Glutamatergic neuron (in vitro differentiated cells): Measurements from ENCODE around the gene SNX12. TPM values are rescaled to one million over a fixed set of nuclear protein-coding genes. Genes with fewer than 3 reads are reported as not detected.
A peak's percentile ranks its signal among the peaks of the same experiment; 100 is the strongest.

Experiments used
- DNase-seq: peaks from one replicate; pipeline ENCODE4 v3.0.0; 2022
- H3K27ac Mint-ChIP-seq: one replicate; pipeline ENCODE4 v1.8.0; 2020; ENCODE audit warnings: mild to moderate bottlenecking, mixed read lengths, inconsistent platforms; ENCODE audit not compliant: unreplicated experiment
- H3K27me3 Mint-ChIP-seq: one replicate; pipeline ENCODE4 v1.8.0; 2020; ENCODE audit warnings: mild to moderate bottlenecking, moderate library complexity, mixed read lengths, inconsistent platforms; ENCODE audit not compliant: unreplicated experiment
- H3K36me3 Mint-ChIP-seq: one replicate; pipeline ENCODE4 v1.8.0; 2020; ENCODE audit warnings: mild to moderate bottlenecking, mixed read lengths, inconsistent platforms; ENCODE audit not compliant: unreplicated experiment
- H3K4me1 Mint-ChIP-seq: one replicate; pipeline ENCODE4 v1.8.0; 2020; ENCODE audit warnings: mild to moderate bottlenecking, low read depth, mixed read lengths, inconsistent platforms; ENCODE audit not compliant: unreplicated experiment
- H3K4me3 Mint-ChIP-seq: one replicate; pipeline ENCODE4 v1.8.0; 2020; ENCODE audit warnings: mild to moderate bottlenecking, mixed read lengths, inconsistent platforms; ENCODE audit not compliant: unreplicated experiment
- H3K9me3 Mint-ChIP-seq: one replicate; pipeline ENCODE4 v1.8.0; 2020; ENCODE audit warnings: mild to moderate bottlenecking, moderate library complexity, mixed read lengths, inconsistent platforms; ENCODE audit not compliant: unreplicated experiment
- long read RNA-seq: library from polyadenylated mRNA; unstranded; transcript quantifications from one replicate; pipeline ENCODE4 v2.0.0, GENCODE V29; 2020; ENCODE audit not compliant: unreplicated experiment
- total RNA-seq: library from RNA; stranded (reverse); fragmentation: NEBNext Ultra II Directional; extraction: Animal tissue kit (Norgen Biotek cat#: 25700); gene quantifications from one replicate; pipeline ENCODE4 v1.2.1, GENCODE V29; 2021; ENCODE audit not compliant: unreplicated experiment
- TF ChIP-seq, protein P1 (sequence below): fragments of 200-600 bp; sonication (generic); IDR thresholded peaks from one replicate; pipeline ENCODE4 v1.5.0; 2021; ENCODE audit not compliant: partially characterized antibody, unreplicated experiment

SNX12 gene
- 86.5 TPM for total RNA-seq
- long read RNA-seq, partial matches to known transcripts = 0 of 2 reads
- long read RNA-seq, other reads (novel, unspliced or antisense) = 1 of 2 reads

DNA sequence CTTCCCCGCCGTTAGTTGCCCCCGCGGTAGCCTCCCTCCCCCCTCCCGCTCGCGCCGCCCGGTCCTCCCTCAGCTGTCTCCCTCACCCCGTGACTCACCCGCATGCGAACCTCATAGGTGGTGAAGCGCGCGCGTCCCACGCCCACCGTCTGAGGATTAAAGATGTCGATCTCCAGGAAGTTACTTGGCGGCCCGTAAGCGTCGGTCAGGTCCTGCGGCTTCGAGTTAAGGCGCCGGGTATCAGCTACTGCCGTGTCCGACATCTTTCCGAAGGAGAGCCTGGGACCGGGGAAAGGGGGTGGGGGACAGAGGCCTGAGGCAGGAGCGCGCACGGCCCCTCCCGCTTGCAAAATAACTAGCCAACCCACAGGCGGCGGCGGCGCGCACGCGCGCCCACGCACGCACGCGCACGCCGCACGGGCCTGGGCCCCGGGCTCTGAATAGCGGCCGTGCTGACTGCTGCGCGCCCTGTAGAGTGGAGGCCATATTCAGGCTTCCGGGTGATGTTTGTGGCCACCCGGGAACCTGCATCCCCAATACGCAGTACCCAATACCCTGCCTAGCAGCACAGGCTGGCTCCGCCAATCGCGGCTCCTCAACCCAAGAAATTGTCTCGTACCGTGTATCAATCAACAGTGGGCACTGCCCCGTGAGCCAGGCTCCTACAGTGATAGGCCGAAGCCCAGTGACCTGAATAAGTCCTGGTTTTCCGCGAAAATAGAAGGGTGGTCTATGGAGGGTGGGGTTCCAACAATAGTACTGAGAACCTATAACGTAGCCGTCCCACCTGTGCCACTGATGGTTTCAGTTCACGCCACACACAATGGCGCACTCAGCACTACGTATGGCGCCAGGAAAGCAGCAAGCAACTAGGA, at the start of gene SNX12:
TSS of gene SNX12 (minus strand) at position 291 of the 875 bp plus-strand sequence. CDS start at position 263, 28 bp downstream.
- DNase-seq = peak; percentile 82
- H3K4me1 Mint-ChIP-seq = peaks cover 6% of the 10 kb centered on the region
- TF ChIP-seq, protein P1, sequence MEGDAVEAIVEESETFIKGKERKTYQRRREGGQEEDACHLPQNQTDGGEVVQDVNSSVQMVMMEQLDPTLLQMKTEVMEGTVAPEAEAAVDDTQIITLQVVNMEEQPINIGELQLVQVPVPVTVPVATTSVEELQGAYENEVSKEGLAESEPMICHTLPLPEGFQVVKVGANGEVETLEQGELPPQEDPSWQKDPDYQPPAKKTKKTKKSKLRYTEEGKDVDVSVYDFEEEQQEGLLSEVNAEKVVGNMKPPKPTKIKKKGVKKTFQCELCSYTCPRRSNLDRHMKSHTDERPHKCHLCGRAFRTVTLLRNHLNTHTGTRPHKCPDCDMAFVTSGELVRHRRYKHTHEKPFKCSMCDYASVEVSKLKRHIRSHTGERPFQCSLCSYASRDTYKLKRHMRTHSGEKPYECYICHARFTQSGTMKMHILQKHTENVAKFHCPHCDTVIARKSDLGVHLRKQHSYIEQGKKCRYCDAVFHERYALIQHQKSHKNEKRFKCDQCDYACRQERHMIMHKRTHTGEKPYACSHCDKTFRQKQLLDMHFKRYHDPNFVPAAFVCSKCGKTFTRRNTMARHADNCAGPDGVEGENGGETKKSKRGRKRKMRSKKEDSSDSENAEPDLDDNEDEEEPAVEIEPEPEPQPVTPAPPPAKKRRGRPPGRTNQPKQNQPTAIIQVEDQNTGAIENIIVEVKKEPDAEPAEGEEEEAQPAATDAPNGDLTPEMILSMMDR = no peak
- peak within 1 kb of the TSS; percentile 85 for H3K27ac Mint-ChIP-seq
- H3K4me3 Mint-ChIP-seq = peak within 1 kb of the TSS; percentile 96
- H3K9me3 Mint-ChIP-seq = peaks cover 4% of the 10 kb centered on the region
- H3K27me3 Mint-ChIP-seq = peaks cover 5% of the 10 kb centered on the region
- H3K36me3 Mint-ChIP-seq = no peaks in the 10 kb centered on the region

DNA sequence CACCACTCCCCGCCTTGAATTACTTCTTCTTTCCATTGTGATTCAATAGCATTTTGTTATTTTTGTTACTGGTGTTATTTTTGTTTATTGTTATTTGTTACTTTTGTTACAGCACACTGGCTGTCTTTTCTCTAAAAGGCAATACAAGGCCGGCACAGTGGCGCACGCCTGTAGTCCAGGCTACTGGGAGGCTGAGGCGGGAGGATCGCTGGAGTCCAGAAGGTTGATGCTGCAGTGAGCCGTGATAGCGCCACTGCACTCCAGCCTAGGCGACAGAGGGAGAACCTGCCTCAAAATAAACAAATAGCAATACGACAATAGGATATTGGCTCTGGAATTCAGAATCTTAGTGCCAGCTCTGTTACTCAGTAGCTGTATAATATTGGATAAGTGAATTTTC, 49.2 kb upstream of the SNX12 start:
- no peak for DNase-seq
- no peaks in the 10 kb centered on the region for H3K4me1 Mint-ChIP-seq
- H3K4me3 Mint-ChIP-seq = no peak overlapping the region
- peaks cover 2% of the 10 kb centered on the region for H3K9me3 Mint-ChIP-seq
- TF ChIP-seq, protein P1 = no peak
- H3K36me3 Mint-ChIP-seq = no peaks in the 10 kb centered on the region
- H3K27me3 Mint-ChIP-seq = peaks cover 2% of the 10 kb centered on the region
- H3K27ac Mint-ChIP-seq = no peak overlapping the region

DNA sequence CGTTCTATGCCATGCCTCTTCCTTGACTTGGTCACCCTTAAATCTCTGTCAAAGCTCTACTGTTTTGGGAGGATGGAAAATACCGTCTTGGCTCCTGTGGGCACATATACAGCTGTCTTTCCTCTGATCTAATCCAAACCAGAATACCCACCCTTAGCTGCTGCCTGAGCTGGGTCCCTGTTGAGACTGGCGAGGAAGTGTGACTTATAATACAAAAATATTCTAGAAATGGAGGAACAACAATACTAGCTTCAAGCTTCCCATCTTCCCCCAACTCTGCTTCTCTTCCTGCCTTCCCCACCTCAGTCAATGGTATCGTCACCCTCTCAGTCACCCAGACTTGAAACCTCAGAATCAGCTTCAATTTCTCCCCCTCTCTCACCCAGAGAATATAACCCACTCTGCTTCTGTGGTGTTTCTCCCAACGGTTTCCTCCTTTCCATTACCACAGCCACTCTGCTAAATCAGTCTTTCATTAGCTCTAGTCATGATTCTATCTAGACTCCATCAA, 43.8 kb upstream of the SNX12 start:
- H3K27me3 Mint-ChIP-seq = peaks cover 2% of the 10 kb centered on the region
- no peaks in the 10 kb centered on the region for H3K36me3 Mint-ChIP-seq

DNA sequence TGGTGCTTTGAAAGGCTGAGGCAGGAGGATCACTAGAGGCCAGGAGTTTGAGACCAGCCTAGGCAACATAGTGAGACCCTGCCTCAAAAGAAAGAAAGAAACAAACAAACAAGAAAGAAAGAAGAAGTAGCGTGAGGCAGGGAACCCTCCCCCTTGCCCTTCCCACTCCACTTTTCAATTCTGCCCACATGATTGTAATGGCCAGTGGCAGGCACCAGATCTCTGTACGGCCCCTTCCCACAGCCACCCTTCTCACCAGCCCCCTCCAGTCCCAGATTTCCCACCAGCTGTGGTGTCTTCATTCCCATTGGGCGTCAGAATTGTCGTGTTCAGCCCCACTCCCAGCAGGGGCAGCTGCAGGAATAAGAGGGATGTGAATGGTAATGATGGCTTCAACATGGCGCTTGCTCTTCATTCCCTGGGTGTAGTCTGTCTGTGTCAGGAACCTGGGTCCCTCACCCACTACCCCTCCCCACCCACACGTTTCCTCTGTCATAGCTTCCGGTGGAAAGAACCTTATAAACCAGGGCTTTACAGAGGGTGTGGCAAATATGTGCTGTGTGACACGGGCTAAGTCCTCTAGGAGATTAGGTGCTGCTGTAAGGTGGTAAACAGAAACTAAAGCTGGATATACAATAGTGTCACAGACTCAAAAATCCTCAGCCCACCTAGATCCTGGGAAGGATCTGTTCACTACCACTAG, 43.2 kb upstream of the SNX12 start, which contains the start of gene IL2RG:
TSS of gene IL2RG (minus strand) at position 437 of the 703 bp plus-strand sequence. CDS start at position 399, 38 bp downstream.
- Mint-ChIP-seq H3K27ac (no peak within 1 kb of the TSS), H3K4me1 (peaks cover 12% of the 10 kb centered on the region), H3K27me3 (peaks cover 2% of the 10 kb centered on the region), H3K4me3 (no peak within 1 kb of the TSS), H3K36me3 (no peaks in the 10 kb centered on the region), H3K9me3 (peaks cover 2% of the 10 kb centered on the region)
- DNase-seq = no peak
- TF ChIP-seq, protein P1 = no peak

More for the DNA sequence above, 43.8 kb upstream of the SNX12 start:
- no peak overlapping the region for H3K4me3 Mint-ChIP-seq
- H3K9me3 Mint-ChIP-seq = peaks cover 2% of the 10 kb centered on the region
- no peak for DNase-seq
- no peak overlapping the region for H3K27ac Mint-ChIP-seq
- peaks cover 9% of the 10 kb centered on the region for H3K4me1 Mint-ChIP-seq
- TF ChIP-seq, protein P1 = no peak
